ENCODE measurements around the gene DNASE2.

Gene DNASE2

GRCh38 chr19:12833738-12834565, 47.3 kb downstream of the DNASE2 start:
- no peak overlapping the region for H3K27ac ChIP-seq
- TF ChIP-seq CTCF (conservative IDR thresholded peaks at IDR 0.05): no peak
- no peak for TF ChIP-seq ZFX (IDR thresholded peaks at IDR 0.05)

GRCh38 chr19:12833418-12833737, 47.9 kb downstream of the DNASE2 start:
- TF ChIP-seq CTCF (conservative IDR thresholded peaks at IDR 0.05) (no peak), ZFX (IDR thresholded peaks at IDR 0.05) (no peak)

GRCh38 chr19:12828494-12828893, 52.8 kb downstream of the DNASE2 start:
- TF ChIP-seq ZFX (IDR thresholded peaks at IDR 0.05) (no peak), CTCF (conservative IDR thresholded peaks at IDR 0.05) (no peak)
- H3K27ac ChIP-seq: no peak overlapping the region

More at GRCh38 chr19:12833418-12833737, 47.9 kb downstream of the DNASE2 start:
- H3K27ac ChIP-seq: no peak overlapping the region

- TF ChIP-seq ZFX (IDR thresholded peaks at IDR 0.05) (no peak), CTCF (conservative IDR thresholded peaks at IDR 0.05) (peak; percentile 86)
- no peak overlapping the region for H3K27ac ChIP-seq
Observed at GRCh38 chr19:12825254-12826131, 55.8 kb downstream of the DNASE2 start.
